GM21381 (cell line): Measurements from ENCODE around the gene ZNF506.
"Not testable (repeated sequence)": the region's sequence is repeated elsewhere in the genome, so short reads cannot be mapped to it uniquely, and the experiment has no call there.

Experiments used
- ATAC-seq: cut with Tn5 transposase; IDR thresholded peaks from one replicate; pipeline ENCODE4 v1.9.1; 2021; ENCODE audit warnings: mild to moderate bottlenecking, moderate library complexity; ENCODE audit not compliant: unreplicated experiment

Gene ZNF506

DNA sequence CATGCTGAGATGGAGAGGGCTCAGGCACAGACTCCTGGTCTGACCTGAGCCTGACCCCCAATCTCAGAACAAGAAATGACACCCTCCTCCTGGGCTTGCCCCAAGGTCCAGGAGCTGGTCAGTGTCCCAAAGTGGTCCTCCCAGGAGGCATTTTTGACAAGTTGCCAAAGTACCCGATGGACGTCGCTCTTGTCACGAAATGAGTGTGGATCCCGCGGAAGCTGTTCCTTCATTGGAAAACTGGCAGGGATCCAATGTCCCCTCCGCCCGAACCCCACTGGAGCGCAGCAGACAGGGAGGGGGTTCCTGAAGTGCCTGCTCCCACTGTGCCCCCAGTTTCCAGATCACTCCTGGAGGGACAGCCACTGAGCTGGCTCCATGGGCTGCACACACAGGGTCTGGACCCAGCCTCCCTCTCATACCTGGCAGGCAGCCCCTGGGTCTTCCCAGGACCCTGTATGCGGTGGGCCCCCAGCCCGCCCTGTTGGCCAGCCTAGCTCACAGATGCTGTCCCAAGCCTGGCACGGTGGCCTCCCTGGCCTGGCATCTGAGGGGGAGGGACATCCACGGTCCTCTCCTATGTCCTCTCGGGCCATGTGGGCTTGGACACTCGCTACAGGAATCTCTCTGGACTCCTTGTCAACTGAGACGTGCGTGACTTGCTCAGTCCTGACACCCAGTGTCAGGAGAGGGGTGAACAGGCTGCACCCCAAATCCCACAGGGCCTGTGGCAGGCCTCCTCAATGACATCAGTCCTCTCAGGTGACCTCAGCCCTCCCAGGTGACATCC is 75.9 kb downstream of the ZNF506 start:
- ATAC-seq: no peak

DNA sequence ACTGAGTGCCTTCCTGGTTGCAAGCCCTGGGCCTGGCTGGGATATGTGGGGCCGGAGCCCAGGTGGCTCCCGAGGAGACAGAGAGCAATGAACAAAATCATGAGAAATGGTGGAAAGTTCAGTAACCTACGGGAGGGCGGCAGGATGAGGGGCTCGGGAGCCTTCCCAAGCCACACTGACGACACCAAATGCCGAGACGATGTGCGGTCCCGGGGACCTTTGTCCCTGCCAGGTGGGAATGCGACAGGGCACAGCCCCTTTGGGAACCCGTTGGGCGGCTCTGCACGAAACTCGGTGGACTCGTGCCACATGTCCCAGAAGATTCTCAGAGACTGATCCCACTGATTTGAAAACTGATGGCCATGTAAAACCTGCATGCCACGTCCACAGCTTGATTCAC is 76.9 kb downstream of the ZNF506 start:
- ATAC-seq: no peak

DNA sequence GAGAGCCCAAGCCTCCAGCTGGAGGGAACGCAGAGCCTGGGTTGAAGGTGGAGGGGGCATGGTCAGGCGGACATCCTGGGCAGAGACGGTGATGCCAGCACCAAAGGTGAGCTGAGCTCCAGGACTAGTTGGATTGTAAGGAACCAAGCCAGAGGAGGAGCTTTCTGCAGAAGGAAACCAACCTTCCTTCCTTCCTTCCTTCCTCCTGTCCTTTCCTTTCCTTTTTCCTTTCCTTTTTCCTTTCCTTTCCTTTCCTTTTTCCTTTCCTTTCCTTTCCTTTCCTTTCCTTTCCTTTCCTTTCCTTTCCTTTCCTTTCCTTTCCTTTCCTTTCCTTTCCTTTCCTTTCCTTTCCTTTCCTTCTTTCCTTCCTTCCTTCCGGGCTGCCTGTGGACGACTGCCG is 77.6 kb downstream of the ZNF506 start:
- not testable (repeated sequence) for ATAC-seq

DNA sequence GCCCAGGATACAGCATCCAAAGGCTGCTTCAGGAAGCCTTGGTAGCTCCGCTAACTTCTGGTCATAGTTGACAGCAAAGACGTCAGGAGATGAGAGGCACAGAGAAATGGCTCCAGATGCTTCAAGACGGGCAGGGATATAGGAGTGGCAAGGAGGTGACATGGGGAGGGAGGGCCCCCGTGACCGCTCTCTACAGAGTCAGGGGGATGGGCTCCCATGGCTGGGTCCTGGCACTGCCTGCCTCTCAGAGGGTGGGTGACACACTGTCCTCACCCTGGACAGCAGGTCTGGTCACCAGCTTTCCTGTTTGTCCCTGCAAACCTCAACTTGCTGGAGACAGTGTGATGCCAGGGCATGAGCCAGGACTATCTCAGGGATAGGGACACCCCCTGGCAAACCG is 78.4 kb downstream of the ZNF506 start:
- ATAC-seq: no peak

DNA sequence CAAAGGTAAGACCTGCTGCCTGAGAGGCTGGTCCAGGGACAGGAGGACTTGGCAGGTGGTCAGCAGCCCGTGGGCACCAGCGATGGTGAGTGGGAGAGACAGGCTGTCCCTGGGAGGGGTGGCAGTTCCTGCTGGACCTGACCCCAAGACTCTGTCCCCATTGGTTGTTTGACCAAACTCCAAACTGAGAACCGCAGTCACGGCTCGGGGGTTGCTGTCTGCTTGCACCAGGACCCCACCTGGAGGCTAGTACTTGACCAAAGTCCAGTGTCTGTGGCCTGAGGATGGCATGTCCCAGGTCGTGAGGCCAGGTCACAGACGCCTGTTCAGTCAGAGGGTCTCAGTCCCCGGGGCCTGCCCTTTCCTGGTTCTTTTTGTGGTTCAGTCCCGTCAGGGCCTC is 78.8 kb downstream of the ZNF506 start:
- no peak for ATAC-seq
